ENCODE data around the gene BEND5. TPM values are rescaled to one million over a fixed set of nuclear protein-coding genes. Genes with fewer than 3 reads are reported as not detected.
A peak's percentile ranks its signal among the peaks of the same experiment; 100 is the strongest.

The BEND5 gene
- total and polyA plus RNA-seq, 7 donors, result 1.6 to 12.7 (median 10.9) TPM

- WGBS, 2 donors, result 79 to 85% methylated on average over 7 of the region's 7 CpGs
- H3K9me3 ChIP-seq, result no peaks in the 10 kb centered on the region
- H3K4me1 ChIP-seq, result peaks cover 0 to 21% (median 9%) of the 10 kb centered on the region in 4 donors
- H3K27me3 ChIP-seq, result no peaks in the 10 kb centered on the region
- H3K4me3 ChIP-seq, result no peak overlapping the region
- intact Hi-C loops (cut with DNase I), result no loop called here
- no peak for DNase-seq
- TF ChIP-seq EP300 (IDR thresholded peaks at IDR 0.05) (peak in 1 of 4 donors; percentile 18), POLR2AphosphoS5 (IDR thresholded peaks at IDR 0.05) (peak; percentile 47 to 83 (median 74)), CTCF (IDR thresholded peaks at IDR 0.05) (no peak), POLR2A (IDR thresholded peaks at IDR 0.05) (no peak)
- peaks cover 9 to 30% (median 13%) of the 10 kb centered on the region in 4 donors for H3K36me3 ChIP-seq
- peak overlapping the region in 2 of 4 donors; percentile 5 to 9 for H3K27ac ChIP-seq
These were observed 15.8 kb downstream of the BEND5 start for GRCh38 chr1:48760857-48761256.

- no peak overlapping the region for H3K4me3 ChIP-seq
These were observed 17.7 kb downstream of the BEND5 start for GRCh38 chr1:48758976-48759375.

GRCh38 chr1:48757363-48757762, 19.3 kb downstream of the BEND5 start:
- H3K36me3 ChIP-seq, result peaks cover 9 to 34% (median 13%) of the 10 kb centered on the region in 4 donors
- H3K27ac ChIP-seq, result no peak overlapping the region
- no peaks in the 10 kb centered on the region for H3K27me3 ChIP-seq
- no peak for DNase-seq
- TF ChIP-seq POLR2A (IDR thresholded peaks at IDR 0.05), result no peak
- TF ChIP-seq POLR2AphosphoS5 (IDR thresholded peaks at IDR 0.05), result no peak
- no peak for TF ChIP-seq CTCF (IDR thresholded peaks at IDR 0.05)
- no peak for TF ChIP-seq EP300 (IDR thresholded peaks at IDR 0.05)
- peaks cover 0 to 24% (median 10%) of the 10 kb centered on the region in 4 donors for H3K4me1 ChIP-seq
- no peaks in the 10 kb centered on the region for H3K9me3 ChIP-seq
- WGBS, 2 donors, result 87 to 90% methylated on average over 2 of the region's 2 CpGs
- H3K4me3 ChIP-seq, result no peak overlapping the region
- intact Hi-C loops (cut with DNase I), result no loop called here

More at GRCh38 chr1:48758976-48759375, 17.7 kb downstream of the BEND5 start:
- Histone ChIP-seq H3K27ac (no peak overlapping the region), H3K9me3 (no peaks in the 10 kb centered on the region), H3K36me3 (peaks cover 9 to 34% (median 13%) of the 10 kb centered on the region in 4 donors), H3K27me3 (no peaks in the 10 kb centered on the region), H3K4me1 (peaks cover 0 to 21% (median 9%) of the 10 kb centered on the region in 4 donors)
- 96% methylated on average over 18 of the region's 18 CpGs for WGBS, 2 donors
- no peak for TF ChIP-seq POLR2A (IDR thresholded peaks at IDR 0.05)
- TF ChIP-seq CTCF (IDR thresholded peaks at IDR 0.05), result no peak
- TF ChIP-seq POLR2AphosphoS5 (IDR thresholded peaks at IDR 0.05), result no peak
- no peak for TF ChIP-seq EP300 (IDR thresholded peaks at IDR 0.05)
- intact Hi-C loops (cut with DNase I), result no loop called here
- no peak for DNase-seq

- Histone ChIP-seq H3K27me3 (no peaks in the 10 kb centered on the region), H3K4me3 (no peak overlapping the region), H3K9me3 (no peaks in the 10 kb centered on the region), H3K36me3 (peaks cover 9 to 34% (median 13%) of the 10 kb centered on the region in 4 donors), H3K4me1 (peaks cover 0 to 26% (median 12%) of the 10 kb centered on the region in 4 donors), H3K27ac (no peak overlapping the region)
- TF ChIP-seq POLR2A (IDR thresholded peaks at IDR 0.05), result no peak
- no peak for TF ChIP-seq POLR2AphosphoS5 (IDR thresholded peaks at IDR 0.05)
- TF ChIP-seq EP300 (IDR thresholded peaks at IDR 0.05), result no peak
- no peak for TF ChIP-seq CTCF (IDR thresholded peaks at IDR 0.05)
- intact Hi-C loops (cut with DNase I), result no loop called here
- WGBS, 2 donors, result 93 to 100% methylated on average over 1 of the region's 1 CpG
- no peak for DNase-seq
These were observed 19.9 kb downstream of the BEND5 start for GRCh38 chr1:48756683-48757316.

Data from sigmoid colon (tissue), 7 donors.